K562 (cell line): ENCODE data around the gene COL13A1. TPM values are rescaled to one million over a fixed set of nuclear protein-coding genes. Genes with fewer than 3 reads are reported as not detected.

ENCODE experiments used
- ATAC-seq: fragments of 200-7000 bp; cut with Tn5 transposase; 3 replicates; pipeline ENCODE4 v1.9.1; 2020; ENCODE audit warnings: moderate library complexity
- BruUV-seq: library from RNA; stranded (reverse); fragments of 400-500 nt; replicated peaks from 2 replicates; lab custom pipeline; 2021; lab: Mats Ljungman, UMichigan
- CTCF ChIA-PET: fragments of 300-600 bp; formaldehyde crosslinking; extraction: SDS; loops from one replicate; lab custom pipeline; 2021; ENCODE audit warnings: low intra/inter-chr PET ratio; lab: Yijun Ruan, JAX
- POLR2A ChIA-PET: fragments of 300-600, 350-650 bp; sonication (Branson Sonifier 250); formaldehyde crosslinking; extraction: SDS; loops from one replicate; lab custom pipeline; 2021; ENCODE audit warnings: antibody characterized with exemption, inconsistent platforms; lab: Yijun Ruan, JAX
- DNase-seq, 4 experiments: peaks; one replicate each; pipeline versions ENCODE4 v3.0.0 to v3.0.0-alpha.2; 2011 to 2018; ENCODE audit warnings: low spot score in 3 of 4, mixed read lengths in 3 of 4; ENCODE audit errors: extremely low read depth in 1 of 4
- FAIRE-seq: peaks from 2 replicates; lab custom pipeline; 2011; peaks lifted over from hg19 to GRCh38; lab: Jason Lieb, UNC
- H2AFZ ChIP-seq: 2 replicates; pipeline ENCODE4 v1.6.0; 2011; ENCODE audit warnings: low read depth, low read length, control low read depth, inconsistent platforms
- H3K27ac ChIP-seq: fragments of 200-600 bp; 3 replicates; pipeline ENCODE4 v1.8.0; 2011; ENCODE audit warnings: low read depth, mild to moderate bottlenecking, control low read depth, inconsistent platforms, low read length, moderate library complexity, mixed read lengths; ENCODE audit errors: extremely low read depth
- H3K27me3 ChIP-seq, 2 experiments: fragments of 300-600 bp in 1 of 2; 2 replicates in 1 of 2; 3 replicates in 1 of 2; pipeline versions ENCODE4 v1.6.0 to v1.8.0; 2011; ENCODE audit warnings: inconsistent platforms in 2 of 2, low read length in 2 of 2, mild to moderate bottlenecking in 1 of 2, mixed read lengths in 1 of 2, moderate library complexity in 1 of 2; ENCODE audit not compliant: control insufficient read depth in 2 of 2, insufficient read depth in 2 of 2
- H3K36me3 ChIP-seq: fragments of 300-600 bp; 3 replicates; pipeline ENCODE4 v1.8.0; 2011; ENCODE audit warnings: mild to moderate bottlenecking, low read length, inconsistent platforms; ENCODE audit not compliant: control insufficient read depth, insufficient read depth
- H3K4me1 ChIP-seq, 2 experiments: fragments of 200-600 bp in 1 of 2; replicated peaks in 1 of 2; 2 replicates in 1 of 2; 3 replicates in 1 of 2; pipeline versions ENCODE4 v1.5.1 to v1.8.0; 2011; ENCODE audit warnings: inconsistent platforms in 2 of 2, low read length in 2 of 2, mild to moderate bottlenecking in 1 of 2, mixed read lengths in 1 of 2, moderate library complexity in 1 of 2; ENCODE audit not compliant: control insufficient read depth in 2 of 2, insufficient read depth in 2 of 2
- H3K4me2 ChIP-seq: 2 replicates; pipeline ENCODE4 v1.6.1; 2011; ENCODE audit warnings: low read length, control low read depth, inconsistent platforms, mixed read lengths; ENCODE audit not compliant: insufficient read depth
- H3K4me3 ChIP-seq: fragments of 200-600 bp; sonication (generic), shearing (Covaris generic); 2 replicates; pipeline ENCODE4 v1.5.1; 2016; ENCODE audit warnings: control low read depth, inconsistent platforms
- H3K79me2 ChIP-seq: fragments of 200-600 bp; 3 replicates; pipeline ENCODE4 v1.8.0; 2011; ENCODE audit warnings: low read length, inconsistent platforms; ENCODE audit not compliant: control insufficient read depth, insufficient read depth
- H3K9ac ChIP-seq, 2 experiments: 2 replicates each; pipeline versions ENCODE4 v1.6.0 to v1.6.1; 2011; ENCODE audit warnings: low read depth in 2 of 2, low read length in 2 of 2, control low read depth in 1 of 2, inconsistent platforms in 1 of 2, mild to moderate bottlenecking in 1 of 2, mixed read lengths in 1 of 2; ENCODE audit not compliant: insufficient read depth in 1 of 2
- H3K9me1 ChIP-seq: one replicate; pipeline ENCODE4 v1.6.0; 2011; ENCODE audit warnings: inconsistent platforms, mild to moderate bottlenecking, low read length, moderate library complexity; ENCODE audit not compliant: control insufficient read depth, insufficient read depth
- H3K9me3 ChIP-seq: replicated peaks from 2 replicates; pipeline ENCODE4 v1.5.1; 2011; ENCODE audit warnings: low read depth, low read length, inconsistent platforms; ENCODE audit not compliant: control insufficient read depth, insufficient read depth
- H4K20me1 ChIP-seq: replicated peaks from 2 replicates; pipeline ENCODE4 v1.6.1; 2011; ENCODE audit warnings: low read length, inconsistent platforms, mixed read lengths; ENCODE audit not compliant: control insufficient read depth, insufficient read depth
- BDP1 ChIP-seq: IDR thresholded peaks from 3 replicates; pipeline ENCODE4 v1.6.1; 2011; ENCODE audit not compliant: insufficient read length, insufficient read depth
- ZNF165 ChIP-seq: fragments of 250-450 bp; sonication (Bioruptor Pico); IDR thresholded peaks from 2 replicates; pipeline ENCODE4 v1.4.0; 2020; ENCODE audit warnings: borderline replicate concordance
- WGBS: fragments of 100-300 bp; shearing (Covaris generic); methylation state at CpG from one replicate; pipeline ENCODE4 v1.1.6; 2016; ENCODE audit warnings: low coverage, mixed read lengths; ENCODE audit not compliant: insufficient coverage; ENCODE audit errors: missing lambda C conversion rate; 5-methylcytosine and 5-hydroxymethylcytosine counted together
- in situ Hi-C: fragments of 300-500 bp; cut with MboI; formaldehyde crosslinking; loops from 4 replicates; pipeline ENCODE4 v1.15.0; 2018; ENCODE audit warnings: inconsistent platforms, mixed read lengths
- intact Hi-C: fragments of 100-400 bp; cut with micrococcal nuclease; formaldehyde crosslinking; loops from 2 replicates; pipeline ENCODE4 v1.14.2; 2022
- polyA plus RNA-seq, 8 experiments: library from polyadenylated mRNA; depleted of rRNA in 4 of 8; stranded (reverse) in 5 of 8; unstranded in 3 of 8; fragments of >200 nt; fragmentation: Nextera tagmentation in 2 of 8; fragmentation: Illumina TruSeq in 1 of 8; extraction: Ambion mirVana in 2 of 8; extraction: Trizol in 1 of 8; gene quantifications; 2 replicates each; pipeline versions ENCODE4 v1.2.1 to v1.2.3, GENCODE V29; 2011 to 2014; ENCODE audit warnings: inconsistent platforms in 1 of 8, missing spikeins in 1 of 8
- total RNA-seq, 7 experiments: library from RNA; depleted of rRNA in 6 of 7; stranded (reverse); fragments of >200 nt in 6 of 7; fragmentation: Illumina TruSeq in 2 of 7; extraction: Trizol in 2 of 7; gene quantifications; 2 replicates each; pipeline versions ENCODE4 v1.2.1 to v1.2.3, GENCODE V29; 2011 to 2021; ENCODE audit warnings: low replicate concordance in 1 of 7
- TF ChIP-seq, protein P1 (sequence below): fragments of 200-800 bp; sonication (Bioruptor generic); IDR thresholded peaks from 2 replicates; pipeline ENCODE4 v1.6.1; 2017; ENCODE audit warnings: missing genetic modification characterization, missing compliant biosample characterization
- TF ChIP-seq, protein P2 (sequence below): fragments of 450-650 bp; formaldehyde crosslinking; IDR thresholded peaks from 2 replicates; pipeline ENCODE4 v1.4.0; 2020; ENCODE audit warnings: mild to moderate bottlenecking, moderate library complexity

COL13A1 gene
- total and polyA plus RNA-seq, 9 of the 15 experiments (the other 6 are each of a cell fraction or from before 2014, with no cell fraction given) = not detected

DNA sequence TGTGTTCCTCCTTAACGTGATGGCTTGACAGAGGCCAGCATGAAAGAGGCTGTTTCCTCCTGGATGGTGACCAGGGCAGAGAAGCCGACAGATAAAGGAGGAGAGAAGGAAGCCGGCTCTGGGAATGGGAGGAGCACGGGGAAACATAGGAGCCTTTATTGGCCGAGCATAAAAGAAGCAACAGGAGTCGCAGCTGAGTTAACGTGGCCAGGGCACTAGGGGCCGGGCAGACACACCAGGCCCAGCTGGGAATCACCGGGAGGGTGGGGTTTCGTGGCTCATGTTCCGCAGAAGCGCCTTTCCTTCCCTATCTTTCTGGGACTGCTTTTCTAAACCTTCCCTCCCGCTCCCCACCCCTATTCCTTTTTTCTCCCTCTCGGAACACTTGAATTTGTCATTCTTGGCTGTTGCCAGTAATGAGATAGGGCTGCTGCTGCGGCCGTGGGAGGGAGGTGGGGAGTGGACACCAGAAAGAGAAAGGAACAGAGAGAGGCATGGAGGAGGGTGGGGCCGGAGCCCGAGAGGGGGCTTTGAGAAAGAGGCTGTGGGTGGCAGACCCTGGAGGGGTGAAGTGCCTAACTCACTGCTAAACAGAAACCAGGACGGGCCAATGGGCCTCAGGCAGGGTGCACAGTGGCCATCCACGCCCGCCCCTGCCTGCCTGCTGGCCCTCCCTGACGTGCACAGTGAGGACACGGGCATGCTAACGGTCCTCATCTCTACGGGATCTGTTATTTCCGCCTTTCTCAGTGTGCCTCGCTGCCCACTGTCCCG, 65.2 kb downstream of the COL13A1 start:
- Histone ChIP-seq H3K27me3 (peaks cover 24 to 76% of the 10 kb centered on the region in 2 experiments), H3K9me1 (peaks cover 3% of the 10 kb centered on the region), H3K4me1 (peaks cover 0 to 3% of the 10 kb centered on the region in 2 experiments; a peak in 1 of 5 replicates)
- in situ Hi-C loops = no loop called here
- CTCF ChIA-PET = no interaction called here
- WGBS = 1% methylated on average over 27 of the region's 28 CpGs
- TF ChIP-seq, protein P1, sequence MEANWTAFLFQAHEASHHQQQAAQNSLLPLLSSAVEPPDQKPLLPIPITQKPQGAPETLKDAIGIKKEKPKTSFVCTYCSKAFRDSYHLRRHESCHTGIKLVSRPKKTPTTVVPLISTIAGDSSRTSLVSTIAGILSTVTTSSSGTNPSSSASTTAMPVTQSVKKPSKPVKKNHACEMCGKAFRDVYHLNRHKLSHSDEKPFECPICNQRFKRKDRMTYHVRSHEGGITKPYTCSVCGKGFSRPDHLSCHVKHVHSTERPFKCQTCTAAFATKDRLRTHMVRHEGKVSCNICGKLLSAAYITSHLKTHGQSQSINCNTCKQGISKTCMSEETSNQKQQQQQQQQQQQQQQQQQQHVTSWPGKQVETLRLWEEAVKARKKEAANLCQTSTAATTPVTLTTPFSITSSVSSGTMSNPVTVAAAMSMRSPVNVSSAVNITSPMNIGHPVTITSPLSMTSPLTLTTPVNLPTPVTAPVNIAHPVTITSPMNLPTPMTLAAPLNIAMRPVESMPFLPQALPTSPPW = peak; percentile 25; the same call in 1 of the 2 replicates
- TF ChIP-seq BDP1 (no peak), ZNF165 (CRISPR knock-in tag) (no peak)
- TF ChIP-seq, protein P2, sequence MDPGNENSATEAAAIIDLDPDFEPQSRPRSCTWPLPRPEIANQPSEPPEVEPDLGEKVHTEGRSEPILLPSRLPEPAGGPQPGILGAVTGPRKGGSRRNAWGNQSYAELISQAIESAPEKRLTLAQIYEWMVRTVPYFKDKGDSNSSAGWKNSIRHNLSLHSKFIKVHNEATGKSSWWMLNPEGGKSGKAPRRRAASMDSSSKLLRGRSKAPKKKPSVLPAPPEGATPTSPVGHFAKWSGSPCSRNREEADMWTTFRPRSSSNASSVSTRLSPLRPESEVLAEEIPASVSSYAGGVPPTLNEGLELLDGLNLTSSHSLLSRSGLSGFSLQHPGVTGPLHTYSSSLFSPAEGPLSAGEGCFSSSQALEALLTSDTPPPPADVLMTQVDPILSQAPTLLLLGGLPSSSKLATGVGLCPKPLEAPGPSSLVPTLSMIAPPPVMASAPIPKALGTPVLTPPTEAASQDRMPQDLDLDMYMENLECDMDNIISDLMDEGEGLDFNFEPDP (CRISPR knock-in tag) = no peak
- TF ChIP-seq, all 486 proteins: peak for 1
- no peaks in the 10 kb centered on the region for H3K9me3 ChIP-seq
- H3K4me2 ChIP-seq = no peak overlapping the region
- no peak; the same call in 2 of the 3 replicates for ATAC-seq
- intact Hi-C loops = no loop called here
- H3K36me3 ChIP-seq = no peaks in the 10 kb centered on the region
- no peak overlapping the region for H3K4me3 ChIP-seq
- H2AFZ ChIP-seq = no peak overlapping the region
- no peak for FAIRE-seq
- DNase-seq = no peak
- H3K79me2 ChIP-seq = no peaks in the 10 kb centered on the region
- H3K27ac ChIP-seq = no peak overlapping the region
- BruUV-seq = no TSS peak
- H3K9ac ChIP-seq = 0 out of 4 replicates have a peak overlapping the region, but pooled peaks of 1 of the 2 experiments have one; percentile 10
- peaks cover 22% of the 10 kb centered on the region for H4K20me1 ChIP-seq
- POLR2A ChIA-PET = no interaction called here
